ENCODE results near the gene OTUD5.

DNA sequence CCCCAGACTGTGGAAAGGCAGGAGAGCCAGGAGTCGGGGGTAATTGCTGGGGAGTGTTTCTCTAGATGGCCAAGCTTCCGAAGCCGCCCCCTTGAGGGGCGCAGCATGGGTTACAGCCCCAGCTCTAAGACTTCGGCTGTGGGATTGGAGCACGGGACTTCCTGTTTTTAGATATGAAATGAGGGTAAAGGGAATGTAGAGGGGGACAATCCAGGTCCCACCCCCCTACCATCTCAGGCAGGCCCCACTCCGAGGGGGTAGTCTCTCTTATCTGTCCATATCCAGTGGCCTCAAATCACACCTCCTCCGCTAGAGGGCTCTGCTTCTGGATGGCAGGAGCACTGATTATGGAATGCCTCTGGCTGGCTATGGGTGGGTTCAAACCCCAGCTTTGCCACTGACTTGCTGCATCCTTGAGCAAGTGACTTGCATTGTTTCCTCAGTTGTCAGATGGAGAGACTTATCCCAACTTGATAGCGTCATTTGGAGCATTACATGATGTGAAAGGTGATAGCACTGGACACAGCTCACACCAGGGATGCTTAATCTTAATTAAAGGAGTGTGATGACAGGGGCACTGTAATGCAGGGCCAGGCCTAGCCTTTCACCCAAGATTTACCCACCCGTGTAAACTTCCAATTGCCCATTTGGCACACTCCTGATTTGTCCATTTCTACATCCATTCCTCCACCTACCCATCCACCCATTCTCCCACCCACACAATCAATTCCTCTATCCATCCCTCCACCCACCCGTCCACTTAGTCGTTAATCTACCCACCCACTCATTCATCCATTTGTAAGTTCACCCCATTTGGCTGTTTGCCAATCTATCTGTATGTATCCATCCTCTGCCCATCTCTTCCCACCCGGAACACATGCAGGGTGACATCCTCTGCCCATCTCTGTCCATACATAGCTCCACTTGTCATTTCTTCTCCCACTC is 15.1 kb upstream of the OTUD5 start:
- TF ChIP-seq, protein P1, sequence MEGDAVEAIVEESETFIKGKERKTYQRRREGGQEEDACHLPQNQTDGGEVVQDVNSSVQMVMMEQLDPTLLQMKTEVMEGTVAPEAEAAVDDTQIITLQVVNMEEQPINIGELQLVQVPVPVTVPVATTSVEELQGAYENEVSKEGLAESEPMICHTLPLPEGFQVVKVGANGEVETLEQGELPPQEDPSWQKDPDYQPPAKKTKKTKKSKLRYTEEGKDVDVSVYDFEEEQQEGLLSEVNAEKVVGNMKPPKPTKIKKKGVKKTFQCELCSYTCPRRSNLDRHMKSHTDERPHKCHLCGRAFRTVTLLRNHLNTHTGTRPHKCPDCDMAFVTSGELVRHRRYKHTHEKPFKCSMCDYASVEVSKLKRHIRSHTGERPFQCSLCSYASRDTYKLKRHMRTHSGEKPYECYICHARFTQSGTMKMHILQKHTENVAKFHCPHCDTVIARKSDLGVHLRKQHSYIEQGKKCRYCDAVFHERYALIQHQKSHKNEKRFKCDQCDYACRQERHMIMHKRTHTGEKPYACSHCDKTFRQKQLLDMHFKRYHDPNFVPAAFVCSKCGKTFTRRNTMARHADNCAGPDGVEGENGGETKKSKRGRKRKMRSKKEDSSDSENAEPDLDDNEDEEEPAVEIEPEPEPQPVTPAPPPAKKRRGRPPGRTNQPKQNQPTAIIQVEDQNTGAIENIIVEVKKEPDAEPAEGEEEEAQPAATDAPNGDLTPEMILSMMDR (IDR thresholded peaks at IDR 0.05; ENCODE audit: insufficient read depth, low read length): peak; percentile 17
- TF ChIP-seq POLR2AphosphoS5 (IDR thresholded peaks at IDR 0.05; ENCODE audit: low read depth): no peak; the same call in 1 of the 2 replicates
- TF ChIP-seq, protein P2, sequence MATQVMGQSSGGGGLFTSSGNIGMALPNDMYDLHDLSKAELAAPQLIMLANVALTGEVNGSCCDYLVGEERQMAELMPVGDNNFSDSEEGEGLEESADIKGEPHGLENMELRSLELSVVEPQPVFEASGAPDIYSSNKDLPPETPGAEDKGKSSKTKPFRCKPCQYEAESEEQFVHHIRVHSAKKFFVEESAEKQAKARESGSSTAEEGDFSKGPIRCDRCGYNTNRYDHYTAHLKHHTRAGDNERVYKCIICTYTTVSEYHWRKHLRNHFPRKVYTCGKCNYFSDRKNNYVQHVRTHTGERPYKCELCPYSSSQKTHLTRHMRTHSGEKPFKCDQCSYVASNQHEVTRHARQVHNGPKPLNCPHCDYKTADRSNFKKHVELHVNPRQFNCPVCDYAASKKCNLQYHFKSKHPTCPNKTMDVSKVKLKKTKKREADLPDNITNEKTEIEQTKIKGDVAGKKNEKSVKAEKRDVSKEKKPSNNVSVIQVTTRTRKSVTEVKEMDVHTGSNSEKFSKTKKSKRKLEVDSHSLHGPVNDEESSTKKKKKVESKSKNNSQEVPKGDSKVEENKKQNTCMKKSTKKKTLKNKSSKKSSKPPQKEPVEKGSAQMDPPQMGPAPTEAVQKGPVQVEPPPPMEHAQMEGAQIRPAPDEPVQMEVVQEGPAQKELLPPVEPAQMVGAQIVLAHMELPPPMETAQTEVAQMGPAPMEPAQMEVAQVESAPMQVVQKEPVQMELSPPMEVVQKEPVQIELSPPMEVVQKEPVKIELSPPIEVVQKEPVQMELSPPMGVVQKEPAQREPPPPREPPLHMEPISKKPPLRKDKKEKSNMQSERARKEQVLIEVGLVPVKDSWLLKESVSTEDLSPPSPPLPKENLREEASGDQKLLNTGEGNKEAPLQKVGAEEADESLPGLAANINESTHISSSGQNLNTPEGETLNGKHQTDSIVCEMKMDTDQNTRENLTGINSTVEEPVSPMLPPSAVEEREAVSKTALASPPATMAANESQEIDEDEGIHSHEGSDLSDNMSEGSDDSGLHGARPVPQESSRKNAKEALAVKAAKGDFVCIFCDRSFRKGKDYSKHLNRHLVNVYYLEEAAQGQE (IDR thresholded peaks at IDR 0.05; ENCODE audit: insufficient replicate concordance, low read depth): no peak
- TF ChIP-seq GABPA (IDR thresholded peaks at IDR 0.05; ENCODE audit: low read depth): no peak
